Glutamatergic neuron (in vitro differentiated cells): ENCODE data around the gene STAM. TPM values are rescaled to one million over a fixed set of nuclear protein-coding genes. Genes with fewer than 3 reads are reported as not detected.

Experiments
- DNase-seq: peaks from one replicate; pipeline ENCODE4 v3.0.0; 2022
- H3K27ac Mint-ChIP-seq: one replicate; pipeline ENCODE4 v1.8.0; 2020; ENCODE audit warnings: mild to moderate bottlenecking, mixed read lengths, inconsistent platforms; ENCODE audit not compliant: unreplicated experiment
- H3K27me3 Mint-ChIP-seq: one replicate; pipeline ENCODE4 v1.8.0; 2020; ENCODE audit warnings: mild to moderate bottlenecking, moderate library complexity, mixed read lengths, inconsistent platforms; ENCODE audit not compliant: unreplicated experiment
- H3K36me3 Mint-ChIP-seq: one replicate; pipeline ENCODE4 v1.8.0; 2020; ENCODE audit warnings: mild to moderate bottlenecking, mixed read lengths, inconsistent platforms; ENCODE audit not compliant: unreplicated experiment
- H3K4me1 Mint-ChIP-seq: one replicate; pipeline ENCODE4 v1.8.0; 2020; ENCODE audit warnings: mild to moderate bottlenecking, low read depth, mixed read lengths, inconsistent platforms; ENCODE audit not compliant: unreplicated experiment
- H3K4me3 Mint-ChIP-seq: one replicate; pipeline ENCODE4 v1.8.0; 2020; ENCODE audit warnings: mild to moderate bottlenecking, mixed read lengths, inconsistent platforms; ENCODE audit not compliant: unreplicated experiment
- H3K9me3 Mint-ChIP-seq: one replicate; pipeline ENCODE4 v1.8.0; 2020; ENCODE audit warnings: mild to moderate bottlenecking, moderate library complexity, mixed read lengths, inconsistent platforms; ENCODE audit not compliant: unreplicated experiment
- CTCF ChIP-seq: fragments of 200-600 bp; sonication (generic); IDR thresholded peaks from one replicate; pipeline ENCODE4 v1.5.0; 2021; ENCODE audit not compliant: partially characterized antibody, unreplicated experiment
- total RNA-seq: library from RNA; stranded (reverse); fragmentation: NEBNext Ultra II Directional; extraction: Animal tissue kit (Norgen Biotek cat#: 25700); gene quantifications from one replicate; pipeline ENCODE4 v1.2.1, GENCODE V29; 2021; ENCODE audit not compliant: unreplicated experiment

The STAM gene
- total RNA-seq, 1 donor from 2014 or later: 81.0 TPM

GRCh38 chr10:17742918-17743317 lies 99.0 kb downstream of the STAM start:
- Mint-ChIP-seq H3K4me1 (no peaks in the 10 kb centered on the region), H3K4me3 (no peak overlapping the region), H3K27me3 (peaks cover 2% of the 10 kb centered on the region), H3K9me3 (no peaks in the 10 kb centered on the region), H3K27ac (no peak overlapping the region), H3K36me3 (no peaks in the 10 kb centered on the region)
- DNase-seq: peak; percentile 76
- peak; percentile 97 for TF ChIP-seq CTCF

- Mint-ChIP-seq H3K27me3 (peaks cover 6% of the 10 kb centered on the region), H3K9me3 (no peaks in the 10 kb centered on the region), H3K4me3 (no peak overlapping the region), H3K36me3 (no peaks in the 10 kb centered on the region), H3K27ac (no peak overlapping the region), H3K4me1 (no peaks in the 10 kb centered on the region)
- TF ChIP-seq CTCF: no peak
- DNase-seq: no peak
Measured at GRCh38 chr10:17743437-17743836, 99.5 kb downstream of the STAM start.

GRCh38 chr10:17744341-17744861 lies 100.5 kb downstream of the STAM start:
- Mint-ChIP-seq H3K4me1 (no peaks in the 10 kb centered on the region), H3K36me3 (no peaks in the 10 kb centered on the region), H3K27me3 (peaks cover 6% of the 10 kb centered on the region), H3K27ac (no peak overlapping the region), H3K9me3 (no peaks in the 10 kb centered on the region), H3K4me3 (no peak overlapping the region)
- TF ChIP-seq CTCF: no peak
- DNase-seq: no peak

GRCh38 chr10:17747883-17748550 lies 104.1 kb downstream of the STAM start:
- Mint-ChIP-seq H3K27me3 (peaks cover 6% of the 10 kb centered on the region), H3K27ac (no peak overlapping the region), H3K4me1 (no peaks in the 10 kb centered on the region), H3K36me3 (no peaks in the 10 kb centered on the region), H3K9me3 (no peaks in the 10 kb centered on the region), H3K4me3 (no peak overlapping the region)
- no peak for TF ChIP-seq CTCF
- no peak for DNase-seq

GRCh38 chr10:17749890-17750289 lies 105.9 kb downstream of the STAM start:
- H3K9me3 Mint-ChIP-seq: no peaks in the 10 kb centered on the region

More at GRCh38 chr10:17749890-17750289, 105.9 kb downstream of the STAM start:
- Mint-ChIP-seq H3K36me3 (no peaks in the 10 kb centered on the region), H3K4me3 (no peak overlapping the region), H3K27me3 (peaks cover 6% of the 10 kb centered on the region), H3K27ac (no peak overlapping the region), H3K4me1 (no peaks in the 10 kb centered on the region)
- no peak for DNase-seq
- TF ChIP-seq CTCF: no peak
